Pancreas (tissue), 10 donors: ENCODE data around the gene TTC9B. TPM values are rescaled to one million over a fixed set of nuclear protein-coding genes. Genes with fewer than 3 reads are reported as not detected.

Experiments
- ATAC-seq, 4 donors: fragments of 200-7000 bp; cut with Tn5 transposase; one replicate each; pipeline versions ENCODE4 v1.8.0 to v1.9.1; 2020; ENCODE audit warnings: mild to moderate bottlenecking in 4 of 4, moderate library complexity in 4 of 4
- DNase-seq, 6 donors: peaks; one replicate each; pipeline ENCODE4 v3.0.0-alpha.2; 2020
- FAIRE-seq: peaks from 2 replicates; lab custom pipeline; 2012; peaks lifted over from hg19 to GRCh38; lab: Jason Lieb, UNC
- H3K27ac ChIP-seq, 4 donors: fragments of 200-600 bp; sonication (generic); 1 replicate in 3 of 4; 2 replicates in 1 of 4; pipeline versions ENCODE4 v1.5.0 to v1.8.0; 2020
- H3K27me3 ChIP-seq, 4 donors: fragments of 200-600 bp; one replicate each; pipeline ENCODE4 v1.8.0; 2021
- H3K36me3 ChIP-seq, 3 donors: fragments of 200-600 bp; sonication (generic) in 1 of 3; one replicate each; pipeline versions ENCODE4 v1.5.0 to v1.8.0; 2020 to 2021
- H3K4me1 ChIP-seq, 3 donors: fragments of 200-600 bp; one replicate each; pipeline ENCODE4 v1.8.0; 2021
- H3K4me3 ChIP-seq, 4 donors: fragments of 200-600 bp; sonication (generic) in 2 of 4; one replicate each; pipeline versions ENCODE4 v1.5.0 to v1.8.0; 2020 to 2021
- H3K9me3 ChIP-seq, 4 donors: fragments of 200-600 bp; one replicate each; pipeline ENCODE4 v1.8.0; 2021
- WGBS, 2 donors: extraction: QIAGEN DNeasy Blood & Tissue Kit; methylation state at CpG; one replicate each; pipeline ENCODE4 v1.1.7; 2013; 5-methylcytosine and 5-hydroxymethylcytosine counted together
- intact Hi-C, 3 donors: fragments of 100-400 bp; cut with DNase I; formaldehyde crosslinking; loops; one replicate each; pipeline versions ENCODE4 v1.11.1 to v1.14.2; 2022
- polyA plus RNA-seq, 2 donors: library from polyadenylated mRNA; stranded (reverse); fragments of 200-250 nt; gene quantifications; one replicate each; pipeline ENCODE4 v1.2.3, GENCODE V29; 2013
- total RNA-seq, 6 donors: library from RNA; stranded (reverse); fragmentation: NEBNext Ultra II Directional in 4 of 6; extraction: Animal tissue kit (Norgen Biotek cat#: 25700) in 4 of 6; gene quantifications; one replicate each; pipeline versions ENCODE4 v1.2.1 to v1.2.4, GENCODE V29; 2021 to 2023
- TF ChIP-seq, protein P1 (sequence below), 4 donors: fragments of 200-600 bp; sonication (generic) in 3 of 4; IDR thresholded peaks; one replicate each; pipeline versions ENCODE4 v1.5.0 to v1.8.0; 2021; ENCODE audit warnings: antibody characterized with exemption in 4 of 4
- donor health status: healthy with polysubstance abuse.
- donor health status: DM: no; HTN: no; CAD: no; lungs with moderate emphysema.
- donor health status: DM: no; HTN: no; CAD: no.
- donor health status: control.
- donor health status: control.
- donor health status: Bipolar disorder and iron deficiency.
- donor health status: DM: yes; HTN: yes; CAD: no.
- donor health status: DM: no; HTN: no; CAD: no.
- donor health status: DM: no; HTN: no; CAD: no.
- donor health status: DM: yes; HTN: yes; CAD: no.

The TTC9B gene
- total RNA-seq: not detected
- under 1 TPM in 1 of 2 donors, not detected in 1; 0.05 TPM for polyA plus RNA-seq

DNA sequence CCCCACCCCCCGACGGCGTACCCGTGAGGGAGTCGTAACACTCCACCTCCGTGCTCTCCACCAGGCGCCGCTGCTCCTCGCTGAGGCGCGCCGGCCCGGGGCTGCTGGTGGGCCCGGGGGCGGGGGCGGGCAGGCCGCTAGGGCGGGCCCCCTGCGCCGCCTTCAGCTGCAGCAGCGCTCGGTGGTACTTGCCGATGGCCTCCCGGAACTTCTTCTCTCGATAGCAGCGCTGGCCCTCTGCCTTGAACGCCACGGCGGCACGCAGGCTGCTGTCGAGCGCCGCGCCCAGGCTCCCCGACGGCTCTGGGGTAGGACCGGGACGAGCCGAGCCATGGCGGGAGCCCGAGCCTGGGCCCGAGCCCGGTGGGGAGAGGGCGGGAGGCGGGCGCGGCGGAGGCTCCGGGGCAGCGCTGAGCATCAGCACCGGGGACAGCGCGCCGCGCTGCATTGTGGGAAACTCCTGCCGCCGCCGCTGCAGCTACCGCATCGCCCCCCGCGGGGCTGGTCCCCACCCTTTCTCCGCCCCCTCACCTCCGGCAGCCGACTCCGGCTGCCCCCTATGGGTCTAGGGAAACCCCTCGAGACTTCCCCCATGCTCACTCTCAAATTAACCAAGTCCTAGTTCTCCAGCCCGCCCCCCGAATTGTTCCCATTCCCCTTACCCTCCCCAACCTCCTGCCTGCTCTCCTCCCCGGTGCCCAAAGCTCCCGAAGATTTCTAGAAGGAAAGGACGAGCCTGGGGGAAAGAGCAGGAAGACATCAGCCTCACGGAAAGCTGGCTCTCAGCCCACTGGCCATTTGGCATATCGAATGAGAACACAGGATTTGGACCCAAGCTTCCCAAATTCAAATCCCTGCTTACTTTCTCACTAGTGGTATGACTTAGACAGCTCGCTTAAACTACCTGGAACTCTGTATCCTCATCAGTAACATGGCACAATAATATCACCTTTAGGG, at the start of gene TTC9B:
Gene TTC9B, minus strand, starts transcription at position 451 of the 957 bp plus-strand sequence. Its CDS starts 3 bp downstream, at position 448.
- 4 to 5% methylated on average over 41 to 75 of the region's 75 CpGs for whole genome bisulfite sequencing, 2 donors
- no peak within 1 kb of the TSS for H3K27ac ChIP-seq
- intact Hi-C loops: no loop called here
- DNase-seq (peak in 2 of 6 donors; percentile 61 to 75), FAIRE-seq (no peak), ATAC-seq (peak in 1 of 4 donors; percentile 11)
- H3K9me3 ChIP-seq: no peaks in the 10 kb centered on the region
- H3K27me3 ChIP-seq: peaks cover 0 to 11% (median 2%) of the 10 kb centered on the region in 4 donors
- TF ChIP-seq, protein P1, sequence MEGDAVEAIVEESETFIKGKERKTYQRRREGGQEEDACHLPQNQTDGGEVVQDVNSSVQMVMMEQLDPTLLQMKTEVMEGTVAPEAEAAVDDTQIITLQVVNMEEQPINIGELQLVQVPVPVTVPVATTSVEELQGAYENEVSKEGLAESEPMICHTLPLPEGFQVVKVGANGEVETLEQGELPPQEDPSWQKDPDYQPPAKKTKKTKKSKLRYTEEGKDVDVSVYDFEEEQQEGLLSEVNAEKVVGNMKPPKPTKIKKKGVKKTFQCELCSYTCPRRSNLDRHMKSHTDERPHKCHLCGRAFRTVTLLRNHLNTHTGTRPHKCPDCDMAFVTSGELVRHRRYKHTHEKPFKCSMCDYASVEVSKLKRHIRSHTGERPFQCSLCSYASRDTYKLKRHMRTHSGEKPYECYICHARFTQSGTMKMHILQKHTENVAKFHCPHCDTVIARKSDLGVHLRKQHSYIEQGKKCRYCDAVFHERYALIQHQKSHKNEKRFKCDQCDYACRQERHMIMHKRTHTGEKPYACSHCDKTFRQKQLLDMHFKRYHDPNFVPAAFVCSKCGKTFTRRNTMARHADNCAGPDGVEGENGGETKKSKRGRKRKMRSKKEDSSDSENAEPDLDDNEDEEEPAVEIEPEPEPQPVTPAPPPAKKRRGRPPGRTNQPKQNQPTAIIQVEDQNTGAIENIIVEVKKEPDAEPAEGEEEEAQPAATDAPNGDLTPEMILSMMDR (IDR thresholded peaks at IDR 0.05): no peak
- H3K36me3 ChIP-seq: no peaks in the 10 kb centered on the region
- H3K4me3 ChIP-seq: peak within 1 kb of the TSS in 1 of 4 donors; percentile 8
- H3K4me1 ChIP-seq: no peaks in the 10 kb centered on the region

DNA sequence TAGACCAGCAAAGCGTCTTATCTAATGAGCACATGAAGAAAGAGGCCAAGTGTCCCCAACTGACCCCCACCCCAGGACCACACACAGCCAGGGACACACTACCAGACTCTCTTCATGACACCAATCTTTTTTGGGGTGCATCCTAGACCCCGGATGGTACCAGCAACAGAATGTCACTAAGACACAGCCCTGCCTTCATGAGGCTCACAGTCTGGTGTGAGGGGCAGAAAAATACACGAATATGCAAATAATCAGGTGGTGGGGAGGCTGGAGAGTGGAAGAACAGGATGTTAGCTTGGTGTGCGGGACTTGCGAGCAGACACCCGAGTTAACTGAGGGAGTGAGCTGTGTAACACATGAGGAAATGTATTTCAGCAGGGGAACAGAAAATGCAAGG, 49.4 kb upstream of the TTC9B start:
- Histone ChIP-seq H3K4me3 (no peak overlapping the region), H3K9me3 (no peaks in the 10 kb centered on the region), H3K27me3 (no peaks in the 10 kb centered on the region), H3K27ac (no peak overlapping the region), H3K4me1 (peaks cover 0 to 10% (median 8%) of the 10 kb centered on the region in 3 donors), H3K36me3 (peaks cover 0 to 11% (median 0%) of the 10 kb centered on the region in 3 donors)
- DNase-seq: peak in 1 of 6 donors; percentile 12
- intact Hi-C loops: no loop called here
- WGBS, 2 donors: 82 to 84% methylated on average over 6 of the region's 6 CpGs
- TF ChIP-seq, protein P1 (IDR thresholded peaks at IDR 0.05): no peak
- ATAC-seq: no peak
- no peak for FAIRE-seq

DNA sequence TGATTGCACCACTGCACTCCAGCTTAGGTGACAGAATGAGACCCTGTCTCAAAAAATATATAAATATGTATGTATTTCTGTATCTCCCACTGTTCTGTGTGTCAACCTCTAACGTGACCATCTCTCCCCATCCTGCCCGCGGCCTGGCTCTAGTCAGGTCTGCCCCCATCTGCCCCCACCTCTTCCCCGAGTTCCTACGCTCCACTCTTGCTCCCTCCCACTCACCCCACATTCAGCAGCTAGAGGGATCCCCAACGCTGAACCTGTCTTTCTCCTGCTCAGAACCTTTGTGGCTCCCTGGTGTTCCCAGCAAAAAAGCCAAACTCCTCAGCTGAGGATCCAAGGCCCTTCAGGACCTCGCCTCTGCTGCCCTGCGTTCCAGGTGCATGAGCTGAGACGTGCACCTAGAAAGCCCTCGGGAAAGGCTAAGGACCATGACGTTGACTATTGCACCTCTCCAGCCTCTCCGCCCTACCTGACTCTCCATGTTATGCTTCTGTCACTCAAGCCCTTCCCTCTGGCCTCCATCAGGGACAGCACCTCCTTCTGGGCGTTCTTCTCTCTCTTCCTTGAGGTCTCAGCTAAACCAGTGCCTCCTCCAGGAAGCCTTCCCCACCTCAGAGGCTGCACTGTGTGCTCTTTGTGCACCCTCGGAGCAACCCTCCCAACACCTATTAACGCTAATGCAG, 48.9 kb upstream of the TTC9B start:
- Histone ChIP-seq H3K4me3 (no peak overlapping the region), H3K27me3 (no peaks in the 10 kb centered on the region), H3K27ac (no peak overlapping the region), H3K4me1 (peaks cover 0 to 10% (median 8%) of the 10 kb centered on the region in 3 donors), H3K9me3 (no peaks in the 10 kb centered on the region), H3K36me3 (peaks cover 0 to 11% (median 0%) of the 10 kb centered on the region in 3 donors)
- DNase-seq: peak in 1 of 6 donors; percentile 22
- TF ChIP-seq, protein P1 (IDR thresholded peaks at IDR 0.05): no peak
- FAIRE-seq: no peak
- ATAC-seq: no peak
- intact Hi-C loops: no loop called here
- 80 to 81% methylated on average over 13 to 15 of the region's 15 CpGs for WGBS, 2 donors

DNA sequence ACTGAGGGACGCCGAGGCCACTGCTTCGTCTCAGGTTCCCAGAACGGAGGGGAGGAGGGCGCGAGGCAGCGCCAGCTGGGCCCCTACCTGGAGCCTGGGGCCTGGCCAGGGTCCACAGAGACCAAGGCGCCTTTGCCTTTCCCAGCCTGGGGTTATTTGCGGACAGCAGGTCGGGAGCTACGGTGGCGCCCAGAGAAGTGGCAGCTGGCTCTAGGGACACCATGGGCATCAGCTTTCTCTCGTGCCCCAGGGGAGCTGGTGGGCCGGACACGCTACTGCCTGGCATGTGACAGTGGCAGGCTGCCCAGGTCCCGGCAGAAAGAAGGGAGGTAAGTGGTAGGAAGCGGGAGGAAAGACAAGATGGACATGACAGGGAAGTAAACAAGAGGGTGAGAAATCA, 47.9 kb upstream of the TTC9B start:
- Histone ChIP-seq H3K27me3 (no peaks in the 10 kb centered on the region), H3K4me1 (peaks cover 0 to 10% (median 8%) of the 10 kb centered on the region in 3 donors), H3K36me3 (peaks cover 0 to 11% (median 0%) of the 10 kb centered on the region in 3 donors), H3K9me3 (no peaks in the 10 kb centered on the region), H3K27ac (peak overlapping the region in 3 of 4 donors; percentile 8 to 38 (median 26)), H3K4me3 (no peak overlapping the region)
- TF ChIP-seq, protein P1 (IDR thresholded peaks at IDR 0.05): no peak
- WGBS, 2 donors: 29 to 35% methylated on average over 17 of the region's 17 CpGs
- DNase-seq (peak in 4 of 6 donors; percentile 38 to 79 (median 60)), FAIRE-seq (no peak), ATAC-seq (peak; percentile 42 to 78 (median 64))
- intact Hi-C loops: no loop called here
